Colonic mucosa (tissue), 4 donors: Measurements from ENCODE around the gene TDP1. TPM values are rescaled to one million over a fixed set of nuclear protein-coding genes. Genes with fewer than 3 reads are reported as not detected.
A peak's percentile ranks its signal among the peaks of the same experiment; 100 is the strongest.

ENCODE experiments used
- DNase-seq: peaks from one replicate; pipeline ENCODE4 v3.0.0-alpha.2; 2020
- H3K27ac ChIP-seq: fragments of 200-600 bp; one replicate; pipeline ENCODE4 v1.8.0; 2021
- H3K27me3 ChIP-seq: fragments of 200-600 bp; one replicate; pipeline ENCODE4 v1.8.0; 2021
- H3K36me3 ChIP-seq: fragments of 200-600 bp; one replicate; pipeline ENCODE4 v1.8.0; 2021
- H3K4me1 ChIP-seq: fragments of 200-600 bp; one replicate; pipeline ENCODE4 v1.8.0; 2021; ENCODE audit warnings: mild to moderate bottlenecking
- H3K4me3 ChIP-seq: fragments of 200-600 bp; one replicate; pipeline ENCODE4 v1.8.0; 2021
- H3K9ac ChIP-seq, 2 donors: one replicate each; pipeline ENCODE4 v1.7.0; 2013; ENCODE audit warnings: control low read depth in 2 of 2, low read depth in 2 of 2, low read length in 2 of 2
- H3K9me3 ChIP-seq: fragments of 200-600 bp; one replicate; pipeline ENCODE4 v1.8.0; 2021
- intact Hi-C: fragments of 100-400 bp; cut with DNase I; formaldehyde crosslinking; loops from one replicate; pipeline ENCODE4 v1.14.1; 2022
- total RNA-seq, 2 donors: library from RNA; stranded (reverse); fragmentation: NEBNext Ultra II Directional in 1 of 2; extraction: Animal tissue kit (Norgen Biotek cat#: 25700) in 1 of 2; gene quantifications; one replicate each; pipeline ENCODE4 v1.2.1, GENCODE V29; 2021
- TF ChIP-seq, protein P1 (sequence below): fragments of 200-600 bp; IDR thresholded peaks from one replicate; pipeline ENCODE4 v1.8.0; 2022; ENCODE audit warnings: antibody characterized with exemption, mild to moderate bottlenecking
- donor health status: healthy.
- donor health status: DM: no; HTN: no; CAD: no.
- donor health status: DM: no; HTN: no; CAD: no.

The TDP1 gene
- total RNA-seq, 2 donors from 2014 or later: 20.0 to 33.3 TPM

DNA sequence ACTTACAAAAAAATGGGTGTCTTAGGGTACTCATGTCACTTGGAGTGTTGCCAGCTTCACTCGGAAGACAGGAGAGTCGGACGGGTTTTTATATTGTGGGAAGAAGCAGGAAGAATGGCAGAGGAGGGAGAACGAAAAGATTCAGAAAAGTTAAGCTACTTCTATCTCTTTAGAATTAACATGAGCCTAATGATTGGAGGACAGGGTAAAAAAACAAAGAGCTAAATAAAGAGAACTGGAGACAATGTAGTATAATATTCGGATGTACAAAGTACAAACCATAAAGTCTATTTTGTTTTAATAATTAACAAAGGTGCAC, 45.1 kb upstream of the TDP1 start:
- peaks cover 12% of the 10 kb centered on the region for H3K4me1 ChIP-seq
- intact Hi-C loops: loop anchor here (5.0 to 10.0 kb wide), 2 partner anchors 486 to 728 kb away; no protein-coding TSS in a partner anchor
- no peaks in the 10 kb centered on the region for H3K36me3 ChIP-seq
- TF ChIP-seq, protein P1, sequence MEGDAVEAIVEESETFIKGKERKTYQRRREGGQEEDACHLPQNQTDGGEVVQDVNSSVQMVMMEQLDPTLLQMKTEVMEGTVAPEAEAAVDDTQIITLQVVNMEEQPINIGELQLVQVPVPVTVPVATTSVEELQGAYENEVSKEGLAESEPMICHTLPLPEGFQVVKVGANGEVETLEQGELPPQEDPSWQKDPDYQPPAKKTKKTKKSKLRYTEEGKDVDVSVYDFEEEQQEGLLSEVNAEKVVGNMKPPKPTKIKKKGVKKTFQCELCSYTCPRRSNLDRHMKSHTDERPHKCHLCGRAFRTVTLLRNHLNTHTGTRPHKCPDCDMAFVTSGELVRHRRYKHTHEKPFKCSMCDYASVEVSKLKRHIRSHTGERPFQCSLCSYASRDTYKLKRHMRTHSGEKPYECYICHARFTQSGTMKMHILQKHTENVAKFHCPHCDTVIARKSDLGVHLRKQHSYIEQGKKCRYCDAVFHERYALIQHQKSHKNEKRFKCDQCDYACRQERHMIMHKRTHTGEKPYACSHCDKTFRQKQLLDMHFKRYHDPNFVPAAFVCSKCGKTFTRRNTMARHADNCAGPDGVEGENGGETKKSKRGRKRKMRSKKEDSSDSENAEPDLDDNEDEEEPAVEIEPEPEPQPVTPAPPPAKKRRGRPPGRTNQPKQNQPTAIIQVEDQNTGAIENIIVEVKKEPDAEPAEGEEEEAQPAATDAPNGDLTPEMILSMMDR: no peak
- H3K27ac ChIP-seq: no peak overlapping the region
- H3K4me3 ChIP-seq: no peak overlapping the region
- H3K9me3 ChIP-seq: no peaks in the 10 kb centered on the region
- H3K9ac ChIP-seq: no peak overlapping the region
- no peaks in the 10 kb centered on the region for H3K27me3 ChIP-seq
- no peak for DNase-seq

DNA sequence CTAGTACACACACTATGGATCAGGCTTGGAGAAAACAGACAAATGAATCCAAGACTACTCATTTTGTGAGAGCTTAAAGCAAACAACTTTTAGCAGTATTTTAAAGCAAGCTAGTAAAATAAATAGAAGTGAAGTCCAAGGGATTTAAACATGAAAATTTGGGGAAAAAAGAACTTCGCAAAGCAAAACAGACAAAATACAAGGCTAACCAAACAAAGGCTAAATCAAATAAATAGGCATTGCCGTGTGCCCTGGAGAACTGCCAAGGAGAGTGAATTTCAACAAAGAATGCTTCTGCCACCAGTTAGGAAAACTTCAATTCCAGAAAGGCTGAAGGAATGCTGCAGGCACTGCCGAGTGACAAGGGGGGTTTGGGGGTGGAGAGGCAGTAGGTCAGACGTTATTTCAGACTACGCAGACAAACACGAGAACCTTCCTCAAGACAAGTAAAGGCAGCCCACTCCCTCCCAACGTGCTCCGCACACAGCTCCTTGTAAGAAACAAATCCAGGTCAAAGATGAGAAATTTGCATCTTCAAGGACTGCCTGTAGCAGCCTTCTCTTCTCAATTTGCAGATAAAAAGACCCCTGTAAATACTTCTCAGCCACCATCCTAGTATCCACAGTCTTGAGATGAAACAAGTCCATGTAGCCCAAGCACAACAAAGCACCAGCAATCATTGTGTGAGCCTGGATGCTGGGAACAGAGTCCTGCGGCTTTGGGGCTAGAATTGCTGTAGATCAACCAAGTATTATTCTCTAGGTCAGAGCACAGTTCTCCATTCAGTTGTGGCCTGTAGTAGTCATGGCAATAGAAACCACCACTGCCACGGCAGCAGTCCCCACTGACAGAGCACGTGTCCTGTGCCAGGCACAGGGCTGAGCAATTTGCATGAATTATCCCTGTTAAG, 44.5 kb upstream of the TDP1 start:
- intact Hi-C loops: loop anchor here (5.0 to 10.0 kb wide), 2 partner anchors 486 to 729 kb away; no protein-coding TSS in a partner anchor
- Histone ChIP-seq H3K9ac (peak overlapping the region in 1 of 2 donors; percentile 16), H3K4me3 (no peak overlapping the region), H3K9me3 (no peaks in the 10 kb centered on the region), H3K27me3 (no peaks in the 10 kb centered on the region), H3K36me3 (no peaks in the 10 kb centered on the region), H3K4me1 (peaks cover 12% of the 10 kb centered on the region), H3K27ac (no peak overlapping the region)
- DNase-seq: peak; percentile 38
- TF ChIP-seq, protein P1: no peak

DNA sequence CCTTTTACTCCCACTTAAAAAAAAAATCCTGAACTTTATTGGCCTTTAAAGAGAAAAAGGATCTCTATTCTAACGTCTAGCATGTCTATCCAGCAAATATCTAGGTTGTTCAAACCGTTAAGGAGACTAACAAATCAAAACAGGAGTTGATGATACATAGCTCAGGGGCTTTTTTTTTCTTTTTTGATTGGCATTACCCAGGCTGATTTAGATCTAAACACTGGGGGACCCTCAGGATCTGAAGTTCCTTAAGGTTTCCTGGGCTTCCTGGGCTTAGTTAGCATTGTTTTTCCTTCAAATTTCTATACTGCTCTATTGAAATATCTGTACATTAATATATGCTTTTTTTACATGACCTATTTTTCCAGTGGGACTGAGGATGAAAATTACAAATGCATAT, 43.5 kb upstream of the TDP1 start:
- Histone ChIP-seq H3K4me3 (no peak overlapping the region), H3K4me1 (peaks cover 12% of the 10 kb centered on the region), H3K9ac (no peak overlapping the region), H3K36me3 (no peaks in the 10 kb centered on the region), H3K27me3 (no peaks in the 10 kb centered on the region), H3K27ac (no peak overlapping the region), H3K9me3 (no peaks in the 10 kb centered on the region)
- TF ChIP-seq, protein P1: no peak
- no peak for DNase-seq
- intact Hi-C loops: loop anchor here (2.0 to 10.0 kb wide), 3 partner anchors 487 to 873 kb away; no protein-coding TSS in a partner anchor

DNA sequence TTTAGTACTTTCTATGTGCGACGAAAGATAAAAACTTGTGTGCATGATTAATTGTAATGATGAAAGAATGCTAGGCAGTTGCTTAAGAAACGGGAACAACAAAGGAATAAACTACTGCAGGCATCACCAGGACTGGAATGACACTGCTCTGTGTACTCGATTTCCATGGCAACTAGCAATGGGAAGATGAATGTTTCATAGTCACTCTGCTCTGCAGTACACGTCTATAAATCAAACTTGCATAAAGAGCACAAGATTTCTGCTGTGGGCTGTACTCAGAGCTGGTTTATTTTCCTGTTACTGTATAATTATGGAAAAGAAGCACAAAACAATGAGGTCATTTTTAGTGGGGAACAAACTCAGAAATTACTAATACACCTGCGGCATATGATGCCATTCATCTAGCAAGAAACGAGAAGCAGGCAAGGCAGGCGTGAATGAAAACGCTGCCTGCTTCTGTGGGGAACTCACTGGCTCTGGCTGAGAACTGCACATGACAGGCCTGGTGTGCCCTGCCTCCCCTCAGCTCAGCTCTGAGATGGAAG, 43.0 kb upstream of the TDP1 start:
- H3K36me3 ChIP-seq: no peaks in the 10 kb centered on the region
- H3K4me1 ChIP-seq: peaks cover 12% of the 10 kb centered on the region
- no peak for DNase-seq
- H3K27ac ChIP-seq: no peak overlapping the region
- no peaks in the 10 kb centered on the region for H3K27me3 ChIP-seq
- no peak overlapping the region for H3K4me3 ChIP-seq
- H3K9ac ChIP-seq: peak overlapping the region in 1 of 2 donors; percentile 42
- H3K9me3 ChIP-seq: no peaks in the 10 kb centered on the region
- TF ChIP-seq, protein P1: no peak
- intact Hi-C loops: loop anchor here (2.0 to 10.0 kb wide), 3 partner anchors 488 to 874 kb away; no protein-coding TSS in a partner anchor

DNA sequence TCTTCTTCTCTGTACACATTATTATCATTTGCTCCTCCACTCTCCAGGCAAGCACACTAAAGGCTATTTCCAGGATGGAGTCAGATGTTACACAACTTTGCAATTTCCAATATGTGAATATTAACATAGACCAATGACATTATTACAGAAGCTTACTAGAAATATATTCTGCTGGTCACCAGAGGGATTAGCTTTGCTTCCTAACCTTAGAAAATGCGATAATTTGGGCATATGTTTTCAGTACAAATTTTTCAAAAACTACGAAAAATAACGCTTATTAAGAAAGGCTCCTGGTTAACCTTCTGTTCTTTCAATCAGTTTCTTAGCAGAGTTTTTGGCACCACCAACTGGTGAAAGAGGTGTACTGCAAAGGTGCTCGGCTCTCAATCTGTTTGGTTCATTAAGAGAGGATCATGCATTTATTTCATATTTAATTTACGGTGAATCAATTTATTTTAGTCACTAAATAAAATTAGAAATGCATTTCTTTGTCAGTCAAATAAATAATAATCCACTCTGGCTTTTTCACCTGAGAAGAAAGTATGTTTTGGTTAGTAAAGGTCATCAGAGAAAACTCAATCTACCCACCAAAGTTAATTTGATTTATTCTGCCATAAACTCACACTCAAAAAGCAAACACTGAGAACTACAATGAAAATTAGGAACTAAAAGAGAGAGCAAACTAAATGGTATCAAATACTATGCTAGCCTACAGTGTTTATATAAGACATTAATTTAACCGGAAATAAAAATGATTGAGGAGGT, 40.4 kb upstream of the TDP1 start:
- intact Hi-C loops: loop anchor here (10.0 kb wide), 1 partner anchor 490 kb away; no protein-coding TSS in a partner anchor
- no peaks in the 10 kb centered on the region for H3K9me3 ChIP-seq
- H3K27ac ChIP-seq: no peak overlapping the region
- peak; percentile 60 for DNase-seq
- no peak overlapping the region for H3K4me3 ChIP-seq
- H3K9ac ChIP-seq: no peak overlapping the region
- no peaks in the 10 kb centered on the region for H3K36me3 ChIP-seq
- peaks cover 12% of the 10 kb centered on the region for H3K4me1 ChIP-seq
- TF ChIP-seq, protein P1: peak; percentile 95
- no peaks in the 10 kb centered on the region for H3K27me3 ChIP-seq
